ENCODE measurements around the gene GPC5.

- TF ChIP-seq EZH2 (IDR thresholded peaks at IDR 0.05; ENCODE audit: insufficient read depth, poor library complexity, severe bottlenecking) = no peak
- no peak for TF ChIP-seq EZH2phosphoT487 (IDR thresholded peaks at IDR 0.05; ENCODE audit: insufficient read depth, low read depth)
Observed at GRCh38 chr13:91557328-91558090, 159.1 kb downstream of the GPC5 start.

All from GM23248 (cell line).